NCI-H748 treated with DMSO at 0.1 percent for 48 hours (cell line): ENCODE results near the gene LZTR1.

Source experiments
- DNase-seq: peaks from one replicate; lab custom pipeline; 2025; lab: John Stamatoyannopoulos, UW

The LZTR1 gene

GRCh38 chr22:20951151-20951931 lies 30.8 kb upstream of the LZTR1 start:
- DNase-seq = no peak

DNA sequence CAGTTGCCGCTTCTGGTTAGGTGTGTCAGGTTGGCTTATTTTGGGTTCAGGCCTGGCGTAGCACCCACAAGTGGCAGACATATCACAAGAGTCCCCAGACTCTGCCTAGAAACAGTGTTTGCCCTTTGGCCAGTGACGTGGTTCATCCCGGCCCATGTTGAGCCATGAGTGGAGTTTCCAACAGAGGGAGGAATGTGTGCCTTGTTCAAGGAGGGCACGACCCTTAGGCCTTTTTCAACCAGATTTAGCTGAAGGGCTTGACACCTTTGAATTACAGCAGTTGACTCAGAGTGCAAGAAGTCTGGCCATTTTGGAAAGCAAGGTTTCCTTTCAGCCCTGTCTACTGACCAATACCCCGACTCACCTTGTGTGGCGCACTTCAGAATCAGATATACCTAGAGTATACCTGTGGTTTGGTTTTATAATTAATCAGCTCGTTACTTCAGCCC lies 30.1 kb upstream of the LZTR1 start:
- DNase-seq = no peak

GRCh38 chr22:20952544-20953341 lies 29.4 kb upstream of the LZTR1 start:
- DNase-seq = no peak

DNA sequence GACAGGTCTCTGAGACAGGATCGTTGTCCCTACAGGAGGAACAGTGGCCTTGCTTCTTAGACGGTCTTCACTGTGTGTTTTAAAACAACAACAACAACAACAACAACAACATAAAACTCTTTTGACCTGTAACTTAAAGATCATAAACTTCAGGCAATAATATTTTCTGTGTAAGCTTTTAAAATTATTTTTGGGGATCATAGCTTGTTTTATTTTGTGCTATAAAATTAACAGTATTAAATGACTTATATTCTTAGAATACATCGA lies 28.8 kb upstream of the LZTR1 start:
- no peak for DNase-seq

GRCh38 chr22:20953668-20954500 lies 28.2 kb upstream of the LZTR1 start:
- no peak for DNase-seq

- no peak for DNase-seq
These were observed 26.5 kb upstream of the LZTR1 start for GRCh38 chr22:20955548-20955947.

GRCh38 chr22:20956258-20957101 lies 25.6 kb upstream of the LZTR1 start:
- no peak for DNase-seq

GRCh38 chr22:20957102-20957682 lies 24.9 kb upstream of the LZTR1 start:
- DNase-seq = no peak

GRCh38 chr22:20957683-20958431 lies 24.2 kb upstream of the LZTR1 start:
- no peak for DNase-seq

DNA sequence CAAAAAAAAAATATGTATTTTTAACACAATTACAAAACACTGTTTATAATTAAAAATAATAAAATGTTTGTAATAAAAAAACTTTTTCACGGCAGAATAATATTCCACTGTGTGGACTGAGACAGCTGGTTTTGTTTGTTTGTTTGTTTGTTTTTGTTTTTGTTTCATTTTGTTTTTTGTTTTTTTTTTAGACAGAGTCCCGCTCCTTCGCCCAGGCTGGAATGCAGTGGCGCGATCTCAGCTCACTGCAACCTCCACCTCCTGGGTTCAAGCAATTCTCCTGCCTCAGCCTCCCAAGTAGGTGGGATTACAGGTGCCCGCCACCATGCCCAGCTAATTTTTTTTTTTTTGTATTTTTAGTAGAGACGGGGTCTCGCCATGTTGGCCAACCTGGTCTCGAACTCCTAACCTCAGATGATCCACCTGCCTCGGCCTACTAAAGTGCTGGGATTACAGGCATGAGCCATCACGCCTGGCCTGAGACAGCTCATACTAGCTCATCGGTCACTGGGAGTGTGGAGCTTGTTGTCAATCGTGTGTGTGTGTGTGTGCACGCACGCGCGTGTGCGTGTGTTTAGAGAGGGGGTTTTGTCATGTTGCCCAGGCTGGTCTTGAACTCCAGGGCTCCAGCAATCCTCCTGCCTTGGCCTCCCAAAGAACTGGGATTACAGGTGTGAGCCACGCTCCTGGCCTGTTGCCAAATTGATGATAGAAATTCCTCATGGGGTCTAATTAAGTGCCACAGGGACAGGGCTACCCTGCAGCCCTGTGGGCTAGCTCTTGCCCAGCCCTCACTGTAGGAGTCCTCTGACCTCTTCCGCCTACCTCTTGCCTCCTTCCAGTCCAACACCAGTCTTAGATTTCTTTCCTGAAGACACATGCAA lies 22.3 kb upstream of the LZTR1 start:
- DNase-seq = no peak

- DNase-seq = no peak
These were observed 21.5 kb upstream of the LZTR1 start for GRCh38 chr22:20960609-20961008.

- DNase-seq = no peak
These were observed 19.6 kb upstream of the LZTR1 start for GRCh38 chr22:20962491-20962945.

- DNase-seq = no peak
These were observed 18.7 kb upstream of the LZTR1 start for GRCh38 chr22:20963201-20964052.

DNA sequence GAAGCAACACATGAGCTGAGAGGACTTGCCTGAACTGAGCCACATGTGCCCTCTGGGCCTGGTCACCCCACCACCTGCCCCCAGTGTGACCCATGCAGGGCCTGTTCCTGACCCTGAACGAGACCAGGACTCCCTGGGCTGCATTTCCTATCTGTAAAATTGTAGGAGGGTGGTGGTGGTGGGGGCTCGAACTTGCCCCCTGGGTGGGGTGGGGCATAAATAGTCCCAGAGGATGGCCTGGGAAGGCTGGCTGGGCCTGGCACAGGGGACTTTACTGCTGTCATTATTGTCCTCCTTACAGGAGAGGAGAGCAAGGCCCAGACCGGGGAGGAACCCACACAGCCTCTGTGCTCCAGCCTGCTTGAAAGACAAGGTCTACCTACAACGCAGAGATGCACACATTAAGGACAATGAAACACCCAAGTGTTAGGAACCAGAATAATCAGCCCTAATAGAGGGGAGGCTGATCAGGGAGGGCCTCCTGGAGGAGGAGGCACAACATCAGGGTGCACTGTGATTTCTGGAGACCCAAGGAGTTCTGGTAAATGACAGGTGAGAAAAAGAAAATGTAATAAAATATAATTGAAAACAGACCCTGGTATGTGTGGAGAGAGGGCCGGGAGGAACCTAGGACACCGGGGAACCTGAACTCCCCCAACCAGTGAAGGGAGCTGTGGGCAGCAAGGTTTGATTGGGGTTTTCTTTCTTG lies 17.9 kb upstream of the LZTR1 start:
- DNase-seq = no peak

GRCh38 chr22:20964799-20965103 lies 17.3 kb upstream of the LZTR1 start:
- no peak for DNase-seq

- DNase-seq = no peak
These were observed 16.8 kb upstream of the LZTR1 start for GRCh38 chr22:20965104-20965887.
